GM21619 (cell line): ENCODE measurements around the gene NUDT8.
"Not testable (repeated sequence)": the region's sequence is repeated elsewhere in the genome, so short reads cannot be mapped to it uniquely, and the experiment has no call there.

ENCODE experiments used
- ATAC-seq: cut with Tn5 transposase; IDR thresholded peaks from one replicate; pipeline ENCODE4 v1.9.1; 2021; ENCODE audit not compliant: unreplicated experiment

NUDT8 gene

DNA sequence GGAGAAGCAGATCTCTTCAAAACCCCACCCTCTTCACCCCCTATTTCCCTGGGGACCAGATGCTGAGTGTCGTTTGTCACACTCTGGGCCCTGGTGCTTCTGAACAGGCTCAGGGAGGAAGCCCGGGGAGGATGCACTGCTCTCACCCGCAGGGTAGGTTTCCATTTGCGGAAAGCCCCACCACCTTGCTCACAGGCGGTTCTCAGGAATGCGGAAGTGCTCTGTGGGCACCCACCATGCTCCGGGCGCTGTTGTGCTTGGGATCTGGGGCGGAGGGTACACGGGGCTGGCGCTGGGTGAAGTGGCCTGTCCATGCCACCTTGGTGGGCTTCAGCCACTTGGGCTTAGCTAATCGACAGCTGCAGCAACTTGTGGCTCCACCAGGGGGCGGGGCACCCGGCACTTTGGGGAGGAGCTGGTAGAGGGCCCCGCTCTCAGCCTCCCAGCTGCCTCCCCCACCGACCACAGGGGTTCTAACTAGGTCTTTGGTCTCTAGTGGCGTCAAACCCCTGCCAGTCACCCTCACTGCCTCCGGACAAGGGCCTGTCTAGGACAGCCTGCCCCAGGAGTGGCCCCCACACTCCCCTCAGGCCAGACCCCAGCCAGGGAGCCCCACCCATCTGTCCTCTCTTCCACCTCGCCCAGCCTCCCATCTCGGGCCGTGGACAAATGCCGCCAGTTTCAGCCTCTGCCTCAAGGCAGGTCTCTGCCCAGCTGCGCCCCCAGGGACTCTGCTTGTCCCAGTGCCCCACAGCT lies 15.6 kb downstream of the NUDT8 start:
- peak; percentile 77 for ATAC-seq

DNA sequence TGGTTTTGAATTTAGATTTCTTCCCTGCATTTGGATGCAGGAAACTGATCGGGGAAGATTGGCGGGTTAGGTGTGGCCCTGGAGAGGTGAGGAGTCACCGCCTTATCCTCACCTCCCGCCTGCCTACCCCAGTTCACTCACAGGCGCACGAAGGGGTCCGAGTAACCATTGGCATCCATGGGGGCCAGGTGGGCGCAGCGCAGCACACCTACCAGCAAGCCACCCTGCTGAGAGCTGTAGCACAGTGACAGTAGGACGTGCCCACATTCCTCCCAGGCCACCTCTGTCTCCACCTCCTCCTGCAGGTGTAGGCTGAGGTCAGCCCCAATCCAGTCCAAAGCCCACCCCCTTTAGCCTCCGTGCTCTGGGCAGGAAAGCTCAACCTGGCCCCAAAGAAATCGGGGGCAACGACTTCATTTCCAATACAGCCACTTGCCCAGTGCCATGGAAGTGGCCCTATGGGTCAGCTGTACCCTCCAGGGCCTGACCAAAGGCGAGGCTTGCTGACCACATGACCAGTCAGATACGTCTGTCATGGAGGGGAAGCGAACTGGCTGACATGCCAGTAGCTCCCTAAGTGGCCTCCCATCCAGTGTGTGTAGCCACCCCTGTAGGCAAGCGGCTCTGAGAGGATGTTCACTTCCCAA lies 16.3 kb downstream of the NUDT8 start:
- no peak for ATAC-seq

DNA sequence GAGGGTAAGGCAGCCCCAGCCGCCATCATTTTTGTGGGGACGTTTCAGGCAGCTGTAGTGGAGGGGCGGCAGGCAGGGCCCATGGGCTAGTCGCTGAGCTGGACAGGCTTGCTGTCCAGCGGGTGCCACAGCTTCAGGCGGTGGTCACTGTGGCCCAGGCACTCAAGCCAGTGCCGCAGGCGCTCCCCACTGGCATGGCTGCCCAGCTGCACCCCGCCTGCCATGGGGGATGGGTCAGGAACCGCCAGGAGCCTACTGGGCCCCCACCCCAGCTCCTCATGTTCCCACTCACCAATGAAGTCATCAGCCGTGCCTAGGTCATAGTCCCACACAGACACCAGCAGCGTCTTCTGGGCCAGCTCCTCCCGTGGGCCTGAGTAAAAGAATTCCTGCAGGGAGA lies 17.0 kb downstream of the NUDT8 start:
- ATAC-seq, result no peak

DNA sequence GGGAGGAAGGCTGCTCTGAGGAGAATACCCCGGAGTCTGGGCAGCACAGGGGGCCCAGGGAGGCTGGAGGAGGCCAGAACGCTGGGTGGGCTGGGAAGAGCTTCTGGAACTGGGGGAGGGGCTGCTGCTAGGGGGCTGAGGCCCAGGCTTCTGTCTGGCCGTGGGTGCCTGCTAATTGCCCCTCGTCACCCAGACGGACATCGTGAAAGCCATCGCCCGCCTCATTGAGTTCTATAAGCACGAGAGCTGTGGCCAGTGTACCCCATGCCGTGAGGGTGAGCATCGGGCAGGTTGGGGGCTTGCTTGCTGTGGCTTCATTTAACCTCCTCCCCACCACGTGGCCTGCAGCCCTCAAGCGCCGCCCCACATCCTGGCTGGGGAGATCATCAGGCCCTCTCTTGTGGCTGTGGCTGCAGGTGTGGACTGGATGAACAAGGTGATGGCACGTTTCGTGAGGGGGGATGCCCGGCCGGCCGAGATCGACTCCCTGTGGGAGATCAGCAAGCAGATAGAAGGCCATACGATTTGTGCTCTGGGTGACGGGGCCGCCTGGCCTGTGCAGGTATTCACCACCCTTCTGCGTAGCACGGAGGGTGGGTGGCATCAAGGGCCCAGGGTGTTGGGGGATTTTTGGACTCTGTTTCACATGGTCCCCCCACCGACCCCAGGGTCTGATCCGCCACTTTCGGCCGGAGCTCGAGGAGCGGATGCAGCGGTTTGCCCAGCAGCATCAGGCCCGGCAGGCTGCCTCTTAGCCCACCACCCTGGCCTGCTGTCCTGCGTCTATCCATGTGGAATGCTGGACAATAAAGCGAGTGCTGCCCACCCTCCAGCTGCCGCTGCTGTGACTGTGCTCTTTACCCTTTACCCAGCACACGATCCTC lies 17.8 kb downstream of the NUDT8 start:
- no peak for ATAC-seq

DNA sequence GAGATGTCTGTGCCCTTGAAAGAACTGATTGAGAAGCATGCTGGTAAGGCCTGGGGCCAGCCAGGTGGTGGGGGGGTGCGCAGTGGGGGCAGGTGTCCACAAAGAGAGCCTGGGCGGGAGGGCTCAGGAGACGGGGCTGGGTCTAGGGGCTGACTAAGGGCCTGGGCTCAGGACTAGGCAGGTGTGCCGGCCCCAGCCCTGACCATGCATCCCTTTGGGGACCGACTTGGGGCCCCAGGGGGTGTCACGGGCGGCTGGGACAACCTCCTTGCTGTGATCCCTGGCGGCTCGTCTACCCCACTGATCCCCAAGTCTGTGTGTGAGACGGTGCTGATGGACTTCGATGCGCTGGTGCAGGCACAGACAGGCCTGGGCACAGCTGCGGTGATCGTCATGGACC lies 18.6 kb downstream of the NUDT8 start:
- ATAC-seq, result no peak

DNA sequence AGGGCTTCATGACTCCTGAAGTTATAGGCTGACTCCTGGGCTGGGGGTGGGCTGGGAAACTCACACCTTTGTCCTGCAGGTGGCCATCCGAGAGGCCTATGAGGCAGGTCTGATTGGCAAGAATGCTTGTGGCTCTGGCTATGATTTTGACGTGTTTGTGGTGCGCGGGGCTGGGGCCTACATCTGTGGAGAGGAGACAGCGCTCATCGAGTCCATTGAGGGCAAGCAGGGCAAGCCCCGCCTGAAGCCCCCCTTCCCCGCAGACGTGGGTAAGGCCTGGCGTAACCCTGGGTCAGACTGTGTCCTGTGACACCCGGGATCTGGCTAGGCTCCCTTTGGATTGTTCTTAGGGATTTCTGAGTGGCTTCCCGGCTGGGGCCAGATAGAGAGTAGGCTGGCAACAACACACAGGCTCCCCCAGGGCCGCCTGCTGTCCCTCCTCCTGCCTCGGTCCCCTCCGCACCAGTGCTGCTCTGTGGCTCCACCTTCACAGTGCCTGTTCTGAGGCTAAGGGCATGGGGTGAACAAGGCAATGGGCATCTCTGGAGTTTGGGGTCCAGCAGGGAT lies 19.4 kb downstream of the NUDT8 start:
- ATAC-seq, result no peak

DNA sequence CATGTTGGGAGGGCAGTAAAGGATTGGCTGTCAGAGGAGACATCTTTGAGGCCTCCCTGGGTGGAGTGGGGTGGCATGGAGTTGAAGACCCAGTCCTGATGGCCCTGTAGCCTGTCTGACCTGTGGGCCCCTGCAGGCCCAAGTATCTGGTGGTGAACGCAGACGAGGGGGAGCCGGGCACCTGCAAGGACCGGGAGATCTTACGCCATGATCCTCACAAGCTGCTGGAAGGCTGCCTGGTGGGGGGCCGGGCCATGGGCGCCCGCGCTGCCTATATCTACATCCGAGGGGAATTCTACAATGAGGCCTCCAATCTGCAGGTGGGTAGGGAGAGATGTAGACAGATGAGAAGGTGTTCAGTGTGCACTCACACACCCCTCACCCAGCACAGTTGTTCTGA lies 20.4 kb downstream of the NUDT8 start:
- ATAC-seq, result no peak

DNA sequence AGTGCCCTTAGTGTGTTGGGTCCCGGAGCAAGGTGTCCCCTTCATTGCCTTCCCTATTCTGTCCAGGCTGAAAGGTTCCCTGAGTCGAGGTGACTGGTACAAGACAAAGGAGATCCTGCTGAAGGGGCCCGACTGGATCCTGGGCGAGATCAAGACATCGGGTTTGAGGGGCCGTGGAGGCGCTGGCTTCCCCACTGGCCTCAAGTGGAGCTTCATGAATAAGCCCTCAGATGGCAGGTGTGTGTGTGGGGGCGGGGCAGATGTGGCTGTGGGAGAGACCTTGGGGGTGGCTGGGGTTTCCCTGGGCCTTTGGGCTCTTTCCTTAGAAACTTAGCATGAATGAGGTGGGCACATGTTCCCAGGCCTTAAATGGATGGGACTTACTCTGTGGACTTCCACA lies 21.3 kb downstream of the NUDT8 start:
- ATAC-seq, result no peak

DNA sequence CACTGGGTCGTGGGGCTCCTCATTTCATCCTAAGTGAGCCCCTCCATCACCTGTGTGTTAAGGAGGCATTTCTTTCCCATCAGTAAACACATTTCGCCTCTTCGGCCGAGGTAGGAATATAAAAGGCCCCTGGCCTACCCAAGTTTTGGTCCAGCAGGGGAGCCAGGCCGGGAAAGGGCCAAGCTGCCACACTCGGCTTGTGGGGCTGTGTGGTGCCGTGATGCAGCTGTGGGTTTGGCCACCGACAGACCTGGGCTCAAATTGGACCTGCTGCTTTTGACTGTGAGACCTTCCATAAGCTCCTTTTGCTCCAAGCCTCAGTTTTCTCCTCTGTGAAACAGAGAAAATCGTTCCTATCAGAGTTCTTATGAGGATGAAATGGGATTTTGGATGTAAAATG lies 22.2 kb downstream of the NUDT8 start:
- no peak for ATAC-seq

DNA sequence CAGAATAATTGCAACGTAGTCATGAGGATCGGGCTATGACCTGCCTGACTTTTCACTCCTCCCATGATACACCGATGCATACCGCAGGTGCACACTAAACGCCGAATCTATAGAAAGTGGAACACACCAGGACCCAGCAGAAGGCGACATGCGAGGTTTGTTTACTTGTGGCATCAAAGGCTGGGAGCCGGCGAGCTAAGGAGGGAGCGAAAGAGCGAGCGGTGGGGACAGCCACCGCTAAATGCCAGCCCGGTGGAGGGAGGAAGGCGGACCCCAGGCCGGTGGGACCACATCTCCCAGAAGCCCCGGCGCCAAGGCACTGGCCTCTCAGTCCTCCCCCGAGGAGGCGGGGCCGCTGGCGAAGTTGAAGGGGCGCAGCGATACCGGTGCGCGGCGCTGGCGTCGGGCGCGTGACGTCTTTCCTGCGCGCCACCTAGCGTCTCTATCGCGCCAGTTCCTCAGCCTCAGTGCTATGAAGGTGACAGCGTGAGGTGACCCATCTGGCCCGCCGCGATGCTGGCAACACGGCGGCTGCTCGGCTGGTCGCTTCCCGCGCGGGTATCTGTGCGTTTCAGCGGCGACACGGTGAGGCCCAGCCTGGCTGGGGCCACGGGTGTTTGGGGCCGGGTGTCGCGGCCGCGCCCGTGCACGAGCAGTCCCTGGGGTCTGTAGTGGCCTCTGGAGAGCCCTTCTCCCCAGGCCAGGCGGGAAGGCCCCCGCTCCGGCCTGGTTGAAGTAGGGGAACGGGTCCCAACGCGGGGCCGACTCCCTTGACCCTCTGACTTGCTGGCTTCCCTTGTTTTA lies 23.0 kb downstream of the NUDT8 start, which contains the start of gene NDUFV1:
Gene NDUFV1, plus strand, starts transcription at position 445 of the 804 bp plus-strand sequence. Its CDS starts 69 bp downstream, at position 514.
- peak; percentile 90 for ATAC-seq

DNA sequence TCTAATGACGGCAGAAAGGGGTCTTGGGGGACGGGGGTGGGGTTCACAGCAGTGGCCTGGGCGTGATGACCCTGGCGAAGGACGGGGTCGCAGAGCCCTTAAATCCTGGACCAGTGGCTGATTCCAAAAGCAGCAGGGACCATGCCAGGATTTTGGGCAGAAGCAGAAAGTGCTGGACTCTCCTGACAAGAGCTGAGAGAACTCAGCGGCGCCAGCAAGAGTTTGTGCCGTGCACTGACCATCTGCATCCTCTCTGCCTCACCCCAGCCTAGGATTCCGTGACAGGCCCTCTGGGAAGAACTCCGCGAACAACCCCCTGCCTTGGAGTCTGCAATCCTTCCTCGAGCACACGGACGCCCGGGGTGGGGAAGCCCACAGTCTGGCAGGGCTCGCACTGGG lies 23.6 kb downstream of the NUDT8 start:
- no peak for ATAC-seq

DNA sequence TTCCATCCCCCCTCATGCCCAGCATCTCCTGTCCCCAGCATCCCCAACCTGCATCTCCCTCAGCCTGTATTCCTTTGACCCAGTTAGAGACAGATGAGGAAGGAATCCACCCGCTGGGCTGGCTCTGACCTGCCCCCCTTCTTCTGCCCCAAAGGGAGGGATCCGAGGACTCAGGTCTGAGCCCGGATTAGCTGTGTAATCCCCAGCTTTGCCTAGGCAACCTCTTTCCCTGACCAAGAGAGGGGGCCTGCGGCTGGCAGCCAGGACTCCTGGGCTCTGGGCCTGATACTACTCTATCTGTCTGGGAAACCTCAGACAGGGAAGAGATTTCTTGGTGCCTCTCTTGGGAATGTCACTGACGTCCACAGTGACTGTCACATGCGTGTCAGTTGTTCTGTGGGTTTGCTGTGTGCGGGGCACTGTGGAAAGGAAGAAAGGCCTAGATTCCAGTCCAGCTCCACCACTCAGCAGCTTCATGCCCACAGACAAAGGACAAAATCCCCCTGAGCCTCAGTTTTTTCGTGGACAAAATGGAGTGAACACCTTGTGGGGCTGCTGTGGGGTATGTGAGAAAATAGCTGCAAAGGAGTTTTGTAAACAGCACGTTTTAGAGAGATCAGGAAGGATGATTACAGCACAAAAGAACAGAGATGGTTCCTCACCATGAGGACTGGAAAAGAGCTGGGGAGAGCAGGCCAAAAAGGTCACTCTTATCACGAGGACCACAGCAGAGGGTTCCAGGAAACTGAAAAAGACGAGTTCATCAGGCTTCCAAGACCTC lies 24.3 kb downstream of the NUDT8 start:
- ATAC-seq, result no peak

DNA sequence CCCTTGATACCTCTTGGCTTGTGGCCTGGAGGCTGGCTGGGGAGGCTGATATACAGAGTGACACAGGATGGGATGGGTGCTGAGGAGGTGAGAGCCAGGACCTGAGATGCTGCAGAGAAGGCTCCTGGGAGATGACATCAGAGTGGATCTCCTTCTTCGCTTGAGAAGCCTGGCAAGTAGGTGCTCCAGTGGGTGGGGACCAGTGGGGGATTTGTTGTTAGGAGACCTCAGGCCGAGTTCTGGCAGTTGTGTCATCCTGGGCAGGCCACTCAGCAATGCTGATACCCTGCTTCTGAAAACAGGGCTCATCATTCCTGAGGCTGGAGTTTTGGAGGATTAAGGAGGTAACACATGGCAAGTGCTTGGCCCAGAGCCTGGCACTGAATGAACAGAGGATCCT lies 24.9 kb downstream of the NUDT8 start:
- ATAC-seq, result no peak

DNA sequence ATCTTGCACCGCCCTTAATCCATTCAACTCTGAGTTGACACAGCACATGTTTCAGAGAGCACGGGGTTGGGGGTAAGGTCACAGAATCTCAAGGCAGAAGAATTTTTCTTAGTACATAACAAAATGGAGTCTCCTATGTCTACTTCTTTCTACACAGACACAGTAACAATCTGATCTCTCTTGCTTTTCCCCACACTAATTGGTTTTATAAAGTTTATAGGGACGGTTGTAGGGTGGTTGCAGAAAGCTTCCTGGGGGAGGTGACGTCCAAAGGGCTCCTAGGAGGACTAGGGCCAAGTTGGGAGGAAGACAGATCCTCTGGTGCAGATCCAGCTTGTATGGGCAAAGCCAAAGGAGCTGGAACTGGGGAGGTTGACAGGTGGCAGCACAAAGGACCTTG lies 25.6 kb downstream of the NUDT8 start:
- ATAC-seq, result not testable (repeated sequence)

DNA sequence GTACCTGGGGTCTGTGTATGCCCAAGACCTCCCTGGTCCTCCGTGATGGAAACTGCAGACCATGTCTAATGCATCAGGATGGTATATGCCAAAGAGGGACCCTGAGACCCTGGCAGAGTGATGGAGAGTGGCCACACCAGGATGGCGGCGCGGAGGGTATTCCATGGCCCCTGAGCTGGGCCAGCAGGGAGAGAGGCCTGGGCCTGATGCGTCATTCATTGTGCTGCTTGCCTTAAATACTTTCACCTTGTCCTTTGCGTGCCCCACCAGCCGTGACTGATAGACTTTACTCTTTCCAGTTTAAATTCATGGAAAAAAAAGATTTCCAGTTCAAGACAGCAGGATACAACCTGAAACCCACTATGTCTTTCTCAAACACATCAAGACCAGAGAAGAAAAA lies 28.6 kb downstream of the NUDT8 start:
- ATAC-seq, result no peak

DNA sequence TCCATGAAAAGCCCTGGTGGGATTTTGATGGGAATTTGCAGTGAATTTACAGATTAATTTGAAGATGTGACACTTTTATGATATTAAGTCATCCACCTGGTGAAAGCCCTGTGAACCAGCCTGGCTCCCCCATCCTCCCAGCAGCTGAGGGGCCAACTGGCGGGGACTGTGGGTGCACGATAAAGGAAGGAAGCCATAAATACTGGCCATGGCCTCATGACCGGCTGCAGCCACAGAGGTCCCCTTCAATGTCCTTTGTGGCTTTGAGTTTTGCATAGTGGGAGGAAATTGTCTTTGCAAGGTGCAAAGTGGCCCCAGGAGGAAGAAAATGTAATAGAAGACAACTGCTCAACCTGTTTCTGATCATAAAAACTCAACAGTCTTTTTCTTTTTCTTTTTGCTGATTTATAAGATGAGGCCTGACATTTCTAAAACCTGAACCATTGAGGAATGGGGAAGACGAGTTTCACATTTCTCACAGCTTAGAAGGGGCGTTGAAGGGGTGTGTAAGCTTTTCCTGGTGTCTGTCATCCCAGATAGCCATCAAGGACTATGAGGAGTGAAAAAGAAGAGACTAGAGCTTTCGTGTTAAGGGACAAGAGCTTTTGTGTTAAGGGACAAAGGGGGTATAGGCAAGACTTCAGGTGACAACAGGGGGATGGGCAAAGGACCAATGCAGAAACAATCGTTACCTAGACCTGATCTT lies 29.3 kb downstream of the NUDT8 start:
- ATAC-seq, result peak; percentile 82

DNA sequence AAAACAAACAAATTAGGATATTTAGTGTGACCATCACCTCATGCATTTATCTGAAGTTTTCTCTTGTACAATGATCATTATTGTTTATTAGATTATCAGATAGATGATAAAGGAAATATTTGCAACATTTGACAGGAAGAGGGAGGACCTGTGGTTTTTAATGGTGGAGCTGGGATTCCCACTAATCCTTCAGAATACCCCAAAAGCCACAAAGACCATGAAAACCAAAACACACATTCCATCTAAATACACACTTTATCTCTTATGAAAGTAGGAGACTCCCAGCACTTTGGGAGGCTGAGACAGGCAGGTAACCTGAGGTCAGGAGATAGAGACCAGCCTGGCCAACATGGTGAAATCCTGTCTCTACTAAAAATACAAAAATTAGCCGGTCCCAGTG lies 30.6 kb downstream of the NUDT8 start:
- ATAC-seq, result no peak

DNA sequence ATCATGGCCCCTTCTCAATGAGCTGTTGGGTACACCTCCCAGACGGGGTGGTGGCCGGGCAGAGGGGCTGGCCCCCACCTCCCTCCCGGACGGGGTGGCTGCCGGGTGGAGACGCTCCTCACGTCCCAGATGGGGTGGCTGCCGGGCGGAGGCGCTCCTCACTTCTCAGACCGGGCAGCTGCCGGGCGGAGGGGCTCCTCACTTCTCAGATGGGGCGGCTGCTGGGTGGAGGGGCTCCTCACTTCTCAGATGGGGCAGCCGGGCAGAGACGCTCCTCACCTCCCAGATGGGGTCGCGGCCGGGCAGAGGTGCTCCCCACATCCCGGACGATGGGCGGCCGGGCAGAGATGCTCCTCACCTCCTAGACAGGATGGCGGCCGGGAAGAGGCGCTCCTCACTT lies 31.8 kb downstream of the NUDT8 start:
- ATAC-seq, result not testable (repeated sequence)

DNA sequence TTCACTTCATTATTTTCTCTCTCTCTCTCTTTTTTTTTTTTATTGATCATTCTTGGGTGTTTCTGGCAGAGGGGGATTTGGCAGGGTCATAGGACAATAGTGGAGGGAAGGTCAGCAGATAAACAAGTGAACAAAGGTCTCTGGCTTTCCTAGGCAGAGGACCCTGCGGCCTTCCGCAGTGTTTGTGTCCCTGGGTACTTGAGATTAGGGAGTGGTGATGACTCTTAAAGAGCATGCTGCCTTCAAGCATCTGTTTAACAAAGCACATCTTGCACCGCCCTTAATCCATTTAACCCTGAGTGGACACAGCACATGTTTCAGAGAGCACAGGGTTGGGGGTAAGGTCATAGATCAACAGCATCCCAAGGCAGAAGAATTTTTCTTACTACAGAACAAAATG lies 32.3 kb downstream of the NUDT8 start:
- ATAC-seq, result not testable (repeated sequence)
